ENCODE measurements around the gene CALCOCO2. TPM values are rescaled to one million over a fixed set of nuclear protein-coding genes. Genes with fewer than 3 reads are reported as not detected.
"Not testable (repeated sequence)": the region's sequence is repeated elsewhere in the genome, so short reads cannot be mapped to it uniquely, and the experiment has no call there.

CALCOCO2 gene
- 100 to 1,000 TPM; 162 to 176 TPM for total RNA-seq

- peaks cover 56% of the 10 kb centered on the region for H3K4me1 Mint-ChIP-seq
- peaks cover 5% of the 10 kb centered on the region for H3K27me3 Mint-ChIP-seq
- H3K36me3 Mint-ChIP-seq (ENCODE audit: low read depth), result peaks cover 24% of the 10 kb centered on the region
- peak within 1 kb of the TSS; percentile 90 for H3K4me3 Mint-ChIP-seq
- ChIA-PET POLR2A (interaction anchor here (0.6 to 1.9 kb wide), 11 partner anchors 9 to 114 kb away, joined by 3 to 17 read pairs (median 4); partner anchors contain the start of gene SNF8), CTCF (interaction anchor here (0.6 to 1.6 kb wide), 8 partner anchors 8 to 154 kb away, joined by 3 to 9 read pairs (median 4); partner anchors contain the start of gene TTLL6)
- DNase-seq, result peak; percentile 91
- H3K9me3 Mint-ChIP-seq, result no peaks in the 10 kb centered on the region
- H3K27ac Mint-ChIP-seq, result peak within 1 kb of the TSS; percentile 97
These were observed at the start of gene CALCOCO2 for GRCh38 chr17:48830840-48831548. Gene CALCOCO2 (plus strand): TSS chr17:48831035. CDS start chr17:48841708, 10,673 bp downstream.

GRCh38 chr17:48787828-48788227 lies 43.0 kb upstream of the CALCOCO2 start:
- Mint-ChIP-seq H3K36me3 (ENCODE audit: low read depth) (no peaks in the 10 kb centered on the region), H3K27me3 (peaks cover 44% of the 10 kb centered on the region), H3K9me3 (no peaks in the 10 kb centered on the region)

GRCh38 chr17:48790607-48791127 lies 40.2 kb upstream of the CALCOCO2 start:
- Mint-ChIP-seq H3K27ac (no peak overlapping the region), H3K27me3 (peaks cover 47% of the 10 kb centered on the region), H3K36me3 (ENCODE audit: low read depth) (no peaks in the 10 kb centered on the region), H3K4me1 (peaks cover 12% of the 10 kb centered on the region), H3K9me3 (no peaks in the 10 kb centered on the region), H3K4me3 (no peak overlapping the region)
- no peak for DNase-seq
- POLR2A ChIA-PET, result no interaction called here
- CTCF ChIA-PET, result interaction anchor here (0.6 to 3.5 kb wide), 6 partner anchors 12 to 1265 kb away, joined by 3 to 13 read pairs (median 4); partner anchors contain the start of gene ITGA3

More at GRCh38 chr17:48787828-48788227, 43.0 kb upstream of the CALCOCO2 start:
- Mint-ChIP-seq H3K27ac (no peak overlapping the region), H3K4me3 (no peak overlapping the region), H3K4me1 (peaks cover 12% of the 10 kb centered on the region)
- ChIA-PET POLR2A (no interaction called here), CTCF (interaction anchor here (2.6 to 3.5 kb wide), 2 partner anchors 91 to 109 kb away, joined by 13 to 14 read pairs; no protein-coding TSS in a partner anchor)
- DNase-seq, result no peak

GRCh38 chr17:48791128-48792032 lies 39.5 kb upstream of the CALCOCO2 start:
- H3K27ac Mint-ChIP-seq, result no peak overlapping the region
- ChIA-PET CTCF (interaction anchor here (0.6 to 3.5 kb wide), 7 partner anchors 11 to 1264 kb away, joined by 3 to 13 read pairs (median 4); partner anchors contain the start of gene ITGA3), POLR2A (interaction anchor here (0.9 kb wide), 1 partner anchor 66 kb away, joined by 3 read pairs; no protein-coding TSS in a partner anchor)
- H3K36me3 Mint-ChIP-seq (ENCODE audit: low read depth), result no peaks in the 10 kb centered on the region
- H3K4me1 Mint-ChIP-seq, result peaks cover 12% of the 10 kb centered on the region
- peaks cover 44% of the 10 kb centered on the region for H3K27me3 Mint-ChIP-seq
- no peak for DNase-seq
- no peak overlapping the region for H3K4me3 Mint-ChIP-seq
- no peaks in the 10 kb centered on the region for H3K9me3 Mint-ChIP-seq

GRCh38 chr17:48792033-48792798 lies 38.6 kb upstream of the CALCOCO2 start:
- POLR2A ChIA-PET, result interaction anchor here (0.9 kb wide), 1 partner anchor 67 kb away, joined by 3 read pairs; no protein-coding TSS in a partner anchor
- Mint-ChIP-seq H3K36me3 (ENCODE audit: low read depth) (no peaks in the 10 kb centered on the region), H3K4me3 (no peak overlapping the region), H3K27me3 (peaks cover 44% of the 10 kb centered on the region), H3K4me1 (peaks cover 12% of the 10 kb centered on the region), H3K9me3 (no peaks in the 10 kb centered on the region), H3K27ac (no peak overlapping the region)
- CTCF ChIA-PET, result interaction anchor here (1.2 to 1.3 kb wide), 2 partner anchors 10 to 122 kb away, joined by 3 to 5 read pairs; no protein-coding TSS in a partner anchor
- DNase-seq, result no peak

- Mint-ChIP-seq H3K27me3 (peaks cover 46% of the 10 kb centered on the region), H3K9me3 (no peaks in the 10 kb centered on the region), H3K4me3 (no peak overlapping the region), H3K36me3 (ENCODE audit: low read depth) (no peaks in the 10 kb centered on the region), H3K4me1 (peaks cover 12% of the 10 kb centered on the region), H3K27ac (no peak overlapping the region)
- ChIA-PET CTCF (interaction anchor here (0.6 kb wide), 1 partner anchor 80 kb away, joined by 3 read pairs; no protein-coding TSS in a partner anchor), POLR2A (no interaction called here)
- no peak for DNase-seq
These were observed 35.2 kb upstream of the CALCOCO2 start for GRCh38 chr17:48795444-48796162.

GRCh38 chr17:48796163-48796522 lies 34.7 kb upstream of the CALCOCO2 start:
- H3K27ac Mint-ChIP-seq; CTCF ChIA-PET; H3K36me3 Mint-ChIP-seq (ENCODE audit: low read depth); H3K4me3 Mint-ChIP-seq; H3K9me3 Mint-ChIP-seq; DNase-seq: not testable (repeated sequence)
- Mint-ChIP-seq H3K27me3 (peaks cover 47% of the 10 kb centered on the region), H3K4me1 (peaks cover 12% of the 10 kb centered on the region)
- POLR2A ChIA-PET, result interaction anchor here (0.7 kb wide), 1 partner anchor 236 kb away, joined by 3 read pairs; no protein-coding TSS in a partner anchor

- H3K27ac Mint-ChIP-seq, result no peak overlapping the region
- peaks cover 44% of the 10 kb centered on the region for H3K27me3 Mint-ChIP-seq
- no peak overlapping the region for H3K4me3 Mint-ChIP-seq
- CTCF ChIA-PET, result interaction anchor here (0.7 to 1.8 kb wide), 5 partner anchors 13 to 121 kb away, joined by 3 to 12 read pairs (median 4); no protein-coding TSS in a partner anchor
- no peaks in the 10 kb centered on the region for H3K9me3 Mint-ChIP-seq
- no peaks in the 10 kb centered on the region for H3K4me1 Mint-ChIP-seq
- DNase-seq, result no peak
- POLR2A ChIA-PET, result no interaction called here
- H3K36me3 Mint-ChIP-seq (ENCODE audit: low read depth), result no peaks in the 10 kb centered on the region
These were observed 31.6 kb upstream of the CALCOCO2 start for GRCh38 chr17:48799069-48799723.

DNA sequence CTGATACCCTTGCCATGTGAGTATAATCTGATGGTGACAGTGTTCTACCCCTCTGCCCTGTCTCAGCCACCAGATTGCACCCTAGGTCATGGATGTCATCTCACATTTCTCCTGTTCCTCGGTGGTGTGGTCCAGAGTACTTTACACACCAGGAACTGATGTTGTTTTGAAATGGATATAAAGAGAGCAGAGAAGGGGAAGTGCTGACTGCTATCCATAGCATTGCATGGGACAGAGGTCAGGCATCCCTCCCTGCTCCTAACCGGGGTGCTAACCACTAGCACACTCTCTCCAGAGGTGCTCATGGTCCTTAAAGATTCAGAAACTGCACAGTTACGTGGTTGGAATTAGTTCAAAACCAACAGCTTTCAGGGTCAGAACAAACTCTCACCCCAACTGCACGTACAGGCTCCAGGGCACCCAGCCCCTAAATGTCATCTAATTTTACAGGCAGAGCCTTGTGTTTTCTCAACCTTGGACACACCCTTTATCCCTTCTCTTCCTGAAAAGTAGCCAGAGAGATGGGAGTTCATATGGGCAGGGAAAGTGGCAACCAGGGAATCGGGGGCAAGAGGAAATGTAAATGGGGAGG lies 30.1 kb upstream of the CALCOCO2 start:
- Mint-ChIP-seq H3K27ac (no peak overlapping the region), H3K9me3 (no peaks in the 10 kb centered on the region), H3K4me1 (no peaks in the 10 kb centered on the region), H3K27me3 (peaks cover 49% of the 10 kb centered on the region), H3K36me3 (ENCODE audit: low read depth) (no peaks in the 10 kb centered on the region), H3K4me3 (no peak overlapping the region)
- ChIA-PET CTCF (interaction anchor here (1.1 to 1.8 kb wide), 2 partner anchors 78 to 122 kb away, joined by 3 to 12 read pairs; no protein-coding TSS in a partner anchor), POLR2A (no interaction called here)
- DNase-seq, result no peak

DNA sequence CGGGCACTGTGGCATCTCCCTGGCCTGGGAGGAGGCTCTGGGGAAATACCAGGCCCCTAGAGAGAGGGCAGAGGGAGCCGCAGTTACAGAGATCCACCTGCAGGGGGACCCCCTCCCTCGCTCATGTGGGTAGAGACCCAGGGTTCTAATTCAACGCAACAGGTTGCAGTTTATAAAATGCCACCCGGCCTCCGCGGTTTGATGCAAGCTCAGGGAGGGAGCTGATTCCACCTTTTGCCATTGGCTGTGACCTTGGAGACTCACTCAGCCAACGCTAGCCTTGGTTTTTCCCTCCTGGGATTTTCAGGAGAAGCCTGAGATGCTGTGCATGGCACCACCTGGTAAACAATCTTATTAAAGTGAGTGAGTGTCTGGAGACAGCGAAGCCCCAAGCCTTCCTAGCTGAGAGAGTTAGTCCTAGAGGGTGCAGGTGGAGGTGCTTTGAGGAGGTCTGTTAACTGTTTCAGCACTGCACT lies 25.9 kb upstream of the CALCOCO2 start:
- Mint-ChIP-seq H3K4me3 (no peak overlapping the region), H3K27me3 (peaks cover 36% of the 10 kb centered on the region), H3K9me3 (no peaks in the 10 kb centered on the region), H3K27ac (no peak overlapping the region), H3K4me1 (no peaks in the 10 kb centered on the region), H3K36me3 (ENCODE audit: low read depth) (no peaks in the 10 kb centered on the region)
- POLR2A ChIA-PET, result no interaction called here
- DNase-seq, result peak; percentile 73
- CTCF ChIA-PET, result interaction anchor here (0.6 to 16.6 kb wide), 10 partner anchors 9 to 227 kb away, joined by 3 to 570 read pairs (median 4); no protein-coding TSS in a partner anchor

GRCh38 chr17:48809182-48809581 lies 21.7 kb upstream of the CALCOCO2 start:
- Mint-ChIP-seq H3K27me3 (peaks cover 28% of the 10 kb centered on the region), H3K4me1 (no peaks in the 10 kb centered on the region), H3K9me3 (no peaks in the 10 kb centered on the region), H3K27ac (no peak overlapping the region), H3K4me3 (no peak overlapping the region), H3K36me3 (ENCODE audit: low read depth) (no peaks in the 10 kb centered on the region)
- CTCF ChIA-PET, result interaction anchor here (1.4 to 16.6 kb wide), 2 partner anchors 71 to 130 kb away, joined by 5 to 570 read pairs; no protein-coding TSS in a partner anchor
- DNase-seq, result no peak
- POLR2A ChIA-PET, result no interaction called here
